BLaER1 treated with 17β-estradiol and CSF1 and Interleukin-3, amounts not matched to agents 10 nM and 100 nM (cell line): ENCODE measurements around the gene SLC39A11.

ENCODE experiments used
- H3K27ac ChIP-seq, 11 experiments: shearing (Covaris generic); formaldehyde crosslinking; 2 replicates each; pipeline ENCODE4 v1.8.1; 2022
- H3K27me3 ChIP-seq, 11 experiments: shearing (Covaris generic); formaldehyde crosslinking; 2 replicates each; pipeline ENCODE4 v1.8.1; 2022
- H3K36me3 ChIP-seq, 11 experiments: shearing (Covaris generic); formaldehyde crosslinking; 2 replicates each; pipeline ENCODE4 v1.8.1; 2022
- H3K4me1 ChIP-seq, 10 experiments: shearing (Covaris generic); formaldehyde crosslinking; 2 replicates each; pipeline ENCODE4 v1.8.1; 2022
- H3K4me2 ChIP-seq, 11 experiments: shearing (Covaris generic); formaldehyde crosslinking; 2 replicates each; pipeline ENCODE4 v1.8.1; 2022
- H3K4me3 ChIP-seq, 10 experiments: shearing (Covaris generic); formaldehyde crosslinking; 2 replicates each; pipeline ENCODE4 v1.8.1; 2022
- H3K9ac ChIP-seq, 11 experiments: shearing (Covaris generic); formaldehyde crosslinking; 2 replicates each; pipeline ENCODE4 v1.8.1; 2022
- H3K9me3 ChIP-seq, 11 experiments: shearing (Covaris generic); formaldehyde crosslinking; replicated peaks in 1 of 11; 2 replicates each; pipeline ENCODE4 v1.8.1; 2022
- H4K20me1 ChIP-seq, 11 experiments: shearing (Covaris generic); formaldehyde crosslinking; 2 replicates each; pipeline ENCODE4 v1.8.1; 2022
- Cebpa-rat ChIP-seq, 11 experiments: shearing (Covaris generic); IDR thresholded peaks; 2 replicates each; pipeline ENCODE4 v1.8.1; 2022

The SLC39A11 gene

GRCh38 chr17:72617557-72617956 is 474.9 kb downstream of the SLC39A11 start:
- Histone ChIP-seq H3K4me2 (peak overlapping the region; percentile 24 to 77 (median 61)), H3K9ac (peak overlapping the region in 1 of 11 experiments; percentile 50; a peak in 2 of 22 replicates), H3K4me3 (no peak overlapping the region), H3K4me1 (peaks cover 10 to 31% (median 14%) of the 10 kb centered on the region in 10 experiments), H4K20me1 (no peaks in the 10 kb centered on the region), H3K27me3 (peaks cover 0 to 5% (median 4%) of the 10 kb centered on the region in 11 experiments; a peak in 8 of 22 replicates), H3K36me3 (no peaks in the 10 kb centered on the region), H3K27ac (no peak overlapping the region), H3K9me3 (peaks cover 0 to 17% (median 8%) of the 10 kb centered on the region in 11 experiments; a peak in 10 of 22 replicates)
- no peak for TF ChIP-seq Cebpa-rat (IDR thresholded peaks at IDR 0.05)

- no peak overlapping the region for H3K4me2 ChIP-seq
- TF ChIP-seq Cebpa-rat (IDR thresholded peaks at IDR 0.05), result no peak
Observed at GRCh38 chr17:72616447-72616846, 476.0 kb downstream of the SLC39A11 start.

GRCh38 chr17:72615627-72615991 is 476.9 kb downstream of the SLC39A11 start:
- H3K27ac ChIP-seq, result no peak overlapping the region
- no peaks in the 10 kb centered on the region for H4K20me1 ChIP-seq
- no peaks in the 10 kb centered on the region for H3K36me3 ChIP-seq
- H3K27me3 ChIP-seq, result no peaks in the 10 kb centered on the region
- TF ChIP-seq Cebpa-rat (IDR thresholded peaks at IDR 0.05), result no peak
- H3K4me3 ChIP-seq, result no peak overlapping the region
- H3K9ac ChIP-seq, result no peak overlapping the region
- no peak overlapping the region for H3K4me2 ChIP-seq
- H3K9me3 ChIP-seq, result peaks cover 0 to 10% (median 4%) of the 10 kb centered on the region in 11 experiments; a peak in 8 of 22 replicates
- peaks cover 10 to 31% (median 14%) of the 10 kb centered on the region in 10 experiments for H3K4me1 ChIP-seq

More at GRCh38 chr17:72616447-72616846, 476.0 kb downstream of the SLC39A11 start:
- no peak overlapping the region for H3K9ac ChIP-seq
- H4K20me1 ChIP-seq, result no peaks in the 10 kb centered on the region
- H3K36me3 ChIP-seq, result no peaks in the 10 kb centered on the region
- H3K9me3 ChIP-seq, result peaks cover 0 to 17% (median 6%) of the 10 kb centered on the region in 11 experiments; a peak in 8 of 22 replicates
- H3K4me3 ChIP-seq, result no peak overlapping the region
- no peaks in the 10 kb centered on the region for H3K27me3 ChIP-seq
- H3K27ac ChIP-seq, result no peak overlapping the region
- peaks cover 10 to 31% (median 14%) of the 10 kb centered on the region in 10 experiments for H3K4me1 ChIP-seq

GRCh38 chr17:72614871-72615626 is 477.4 kb downstream of the SLC39A11 start:
- H3K9me3 ChIP-seq, result peaks cover 0 to 5% (median 0%) of the 10 kb centered on the region in 11 experiments; a peak in 5 of 22 replicates
- no peak overlapping the region for H3K4me3 ChIP-seq
- H3K4me1 ChIP-seq, result peaks cover 10 to 31% (median 14%) of the 10 kb centered on the region in 10 experiments
- no peaks in the 10 kb centered on the region for H3K27me3 ChIP-seq
- H3K4me2 ChIP-seq, result no peak overlapping the region
- H3K9ac ChIP-seq, result no peak overlapping the region
- H3K27ac ChIP-seq, result no peak overlapping the region
- no peaks in the 10 kb centered on the region for H4K20me1 ChIP-seq
- TF ChIP-seq Cebpa-rat (IDR thresholded peaks at IDR 0.05), result no peak
- no peaks in the 10 kb centered on the region for H3K36me3 ChIP-seq

- no peak for TF ChIP-seq Cebpa-rat (IDR thresholded peaks at IDR 0.05)
- Histone ChIP-seq H3K9ac (no peak overlapping the region), H3K36me3 (no peaks in the 10 kb centered on the region), H3K4me2 (peak overlapping the region in 3 of 11 experiments; percentile 55 to 68 (median 65); a peak in 5 of 22 replicates), H3K4me1 (peaks cover 10 to 31% (median 14%) of the 10 kb centered on the region in 10 experiments), H3K27me3 (no peaks in the 10 kb centered on the region), H3K4me3 (no peak overlapping the region), H3K27ac (no peak overlapping the region), H4K20me1 (no peaks in the 10 kb centered on the region), H3K9me3 (no peaks in the 10 kb centered on the region)
Observed at GRCh38 chr17:72614476-72614870, 478.0 kb downstream of the SLC39A11 start.

GRCh38 chr17:72613806-72614292 is 478.6 kb downstream of the SLC39A11 start:
- H3K36me3 ChIP-seq, result no peaks in the 10 kb centered on the region
- H3K27ac ChIP-seq, result 0 out of 22 replicates have a peak overlapping the region, but pooled peaks of 1 of the 11 experiments have one; percentile 1
- peaks cover 10 to 31% (median 14%) of the 10 kb centered on the region in 10 experiments for H3K4me1 ChIP-seq
- peak overlapping the region in 3 of 11 experiments; percentile 55 to 68 (median 65); a peak in 7 of 22 replicates for H3K4me2 ChIP-seq
- no peak overlapping the region for H3K9ac ChIP-seq
- H3K27me3 ChIP-seq, result no peaks in the 10 kb centered on the region
- H3K9me3 ChIP-seq, result no peaks in the 10 kb centered on the region
- H3K4me3 ChIP-seq, result no peak overlapping the region
- no peaks in the 10 kb centered on the region for H4K20me1 ChIP-seq
- TF ChIP-seq Cebpa-rat (IDR thresholded peaks at IDR 0.05), result no peak

- no peak overlapping the region for H3K9ac ChIP-seq
- H3K27ac ChIP-seq, result 0 out of 22 replicates have a peak overlapping the region, but pooled peaks of 1 of the 11 experiments have one; percentile 1
Observed at GRCh38 chr17:72613396-72613795, 479.1 kb downstream of the SLC39A11 start.

GRCh38 chr17:72611172-72611571 is 481.3 kb downstream of the SLC39A11 start:
- Histone ChIP-seq H3K27me3 (no peaks in the 10 kb centered on the region), H3K9me3 (peaks cover 11 to 20% (median 17%) of the 10 kb centered on the region in 11 experiments; a peak in 19 of 22 replicates), H3K4me1 (peaks cover 0 to 23% (median 0%) of the 10 kb centered on the region in 10 experiments; a peak in 8 of 20 replicates), H3K36me3 (no peaks in the 10 kb centered on the region), H3K9ac (no peak overlapping the region), H3K4me3 (no peak overlapping the region), H4K20me1 (no peaks in the 10 kb centered on the region), H3K27ac (no peak overlapping the region), H3K4me2 (no peak overlapping the region)
- no peak for TF ChIP-seq Cebpa-rat (IDR thresholded peaks at IDR 0.05)

More at GRCh38 chr17:72613396-72613795, 479.1 kb downstream of the SLC39A11 start:
- Histone ChIP-seq H3K4me3 (no peak overlapping the region), H3K36me3 (no peaks in the 10 kb centered on the region), H3K27me3 (no peaks in the 10 kb centered on the region), H3K4me1 (peaks cover 9 to 28% (median 11%) of the 10 kb centered on the region in 10 experiments), H3K4me2 (peak overlapping the region in 3 of 11 experiments; percentile 55 to 68 (median 65); a peak in 7 of 22 replicates), H3K9me3 (peaks cover under 1 to 3% (median 2%) of the 10 kb centered on the region in 11 experiments; a peak in 15 of 22 replicates), H4K20me1 (no peaks in the 10 kb centered on the region)
- no peak for TF ChIP-seq Cebpa-rat (IDR thresholded peaks at IDR 0.05)

- H3K27ac ChIP-seq, result no peak overlapping the region
- peaks cover 0 to 27% (median 0%) of the 10 kb centered on the region in 10 experiments; a peak in 8 of 20 replicates for H3K4me1 ChIP-seq
- H4K20me1 ChIP-seq, result no peaks in the 10 kb centered on the region
- H3K36me3 ChIP-seq, result no peaks in the 10 kb centered on the region
- H3K9ac ChIP-seq, result no peak overlapping the region
- H3K27me3 ChIP-seq, result no peaks in the 10 kb centered on the region
- no peak for TF ChIP-seq Cebpa-rat (IDR thresholded peaks at IDR 0.05)
- peaks cover 11 to 20% (median 17%) of the 10 kb centered on the region in 11 experiments; a peak in 19 of 22 replicates for H3K9me3 ChIP-seq
- no peak overlapping the region for H3K4me2 ChIP-seq
- no peak overlapping the region for H3K4me3 ChIP-seq
Observed at GRCh38 chr17:72609501-72609900, 483.0 kb downstream of the SLC39A11 start.
